HepG2 (cell line): ENCODE measurements around the gene SPTB. TPM values are rescaled to one million over a fixed set of nuclear protein-coding genes. Genes with fewer than 3 reads are reported as not detected.

ENCODE experiments used
- ATAC-seq: fragments of 200-7000 bp; cut with Tn5 transposase; 3 replicates; pipeline ENCODE4 v1.9.1; 2020; ENCODE audit warnings: mild to moderate bottlenecking, moderate library complexity
- BruUV-seq: library from RNA; stranded (reverse); fragments of 400-500 nt; replicated peaks from 2 replicates; lab custom pipeline; 2021; lab: Mats Ljungman, UMichigan
- CTCF ChIA-PET: fragments of 300-600 bp; formaldehyde crosslinking; extraction: SDS; loops from one replicate; lab custom pipeline; 2021; ENCODE audit warnings: low total read pairs, inconsistent platforms, low intra/inter-chr PET ratio; lab: Yijun Ruan, JAX
- POLR2A ChIA-PET: fragments of 350-600 bp; sonication (Branson Sonifier 250); formaldehyde crosslinking; loops from one replicate; lab custom pipeline; 2020; ENCODE audit warnings: antibody characterized with exemption, inconsistent platforms; lab: Yijun Ruan, JAX
- DNase-seq: peaks from one replicate; pipeline ENCODE4 v3.0.0-alpha.2; 2015; ENCODE audit warnings: low spot score
- FAIRE-seq: peaks from 3 replicates; lab custom pipeline; 2011; peaks lifted over from hg19 to GRCh38; lab: Jason Lieb, UNC
- H2AFZ ChIP-seq: one replicate; pipeline ENCODE4 v1.6.1; 2011; ENCODE audit warnings: low read length, inconsistent platforms
- H3K27ac ChIP-seq: fragments of 300-600 bp; 3 replicates; pipeline ENCODE4 v1.8.0; 2011; ENCODE audit warnings: mixed run types, mild to moderate bottlenecking, mixed read lengths, low read length, inconsistent platforms; ENCODE audit not compliant: insufficient read depth; ENCODE audit errors: extremely low read length
- H3K27me3 ChIP-seq, 2 experiments: fragments of 200-600 bp in 1 of 2; 2 replicates in 1 of 2; 3 replicates in 1 of 2; pipeline versions ENCODE4 v1.6.0 to v1.8.0; 2011; ENCODE audit warnings: low read length in 2 of 2, mild to moderate bottlenecking in 2 of 2, moderate library complexity in 2 of 2, inconsistent platforms in 1 of 2; ENCODE audit not compliant: insufficient read depth in 2 of 2, control insufficient read depth in 1 of 2
- H3K36me3 ChIP-seq, 2 experiments: fragments of 200-600 bp in 1 of 2; replicated peaks in 1 of 2; 2 replicates in 1 of 2; 3 replicates in 1 of 2; pipeline versions ENCODE4 v1.5.1 to v1.8.0; 2011; ENCODE audit warnings: low read length in 2 of 2, inconsistent platforms in 1 of 2; ENCODE audit not compliant: insufficient read depth in 2 of 2, control insufficient read depth in 1 of 2
- H3K4me1 ChIP-seq: 2 replicates; pipeline ENCODE4 v1.5.1; 2012; ENCODE audit warnings: low read length, inconsistent platforms; ENCODE audit not compliant: insufficient read depth
- H3K4me2 ChIP-seq: 2 replicates; pipeline ENCODE4 v1.6.0; 2011; ENCODE audit warnings: low read depth, low read length, inconsistent platforms
- H3K4me3 ChIP-seq, 3 experiments: fragments of 200-600 bp in 1 of 3; sonication (generic), shearing (Covaris generic) in 1 of 3; replicated peaks in 1 of 3; 2 replicates each; pipeline ENCODE4 v1.5.1; 2011 to 2016; ENCODE audit warnings: low read length in 3 of 3, inconsistent platforms in 2 of 3, low read depth in 2 of 3, mild to moderate bottlenecking in 2 of 3, control low read depth in 1 of 3, mixed read lengths in 1 of 3; ENCODE audit not compliant: insufficient read depth in 1 of 3
- H3K79me2 ChIP-seq: one replicate; pipeline ENCODE4 v1.6.1; 2011; ENCODE audit warnings: low read length, inconsistent platforms; ENCODE audit not compliant: insufficient read depth
- H3K9ac ChIP-seq: 2 replicates; pipeline ENCODE4 v1.6.0; 2011; ENCODE audit warnings: mild to moderate bottlenecking, low read depth, low read length, inconsistent platforms; ENCODE audit not compliant: insufficient read depth
- H3K9me3 ChIP-seq: 2 replicates; pipeline ENCODE4 v1.5.1; 2012; ENCODE audit warnings: mild to moderate bottlenecking, low read length
- H4K20me1 ChIP-seq: 2 replicates; pipeline ENCODE4 v1.6.0; 2011; ENCODE audit warnings: inconsistent platforms, mild to moderate bottlenecking, low read length, moderate library complexity; ENCODE audit not compliant: insufficient read depth
- AKAP8 ChIP-seq: sonication (generic); formaldehyde crosslinking; IDR thresholded peaks from 2 replicates; pipeline ENCODE4 v1.5.1; 2020; ENCODE audit warnings: mild to moderate bottlenecking, missing genetic modification reagents
- ATRX ChIP-seq: sonication (generic); formaldehyde crosslinking; IDR thresholded peaks from 2 replicates; pipeline ENCODE4 v1.4.0; 2020; ENCODE audit warnings: missing genetic modification reagents, borderline replicate concordance
- KLF11 ChIP-seq: IDR thresholded peaks from 2 replicates; pipeline ENCODE4 v1.6.1; 2016; ENCODE audit warnings: missing compliant biosample characterization
- LCORL ChIP-seq, 2 experiments: fragments of 450-650 bp in 1 of 2; sonication (generic) in 1 of 2; formaldehyde crosslinking in 1 of 2; IDR thresholded peaks; 2 replicates each; pipeline versions ENCODE4 v1.5.0 to v1.6.1; 2017 to 2020; ENCODE audit warnings: antibody characterized with exemption in 1 of 2, missing genetic modification reagents in 1 of 2
- MEIS1 ChIP-seq: sonication (generic); formaldehyde crosslinking; IDR thresholded peaks from 2 replicates; pipeline ENCODE4 v1.9.0; 2021; ENCODE audit warnings: mild to moderate bottlenecking, missing genetic modification reagents, moderate library complexity, borderline replicate concordance
- MXI1 ChIP-seq: IDR thresholded peaks from 3 replicates; pipeline ENCODE4 v1.6.1; 2012; ENCODE audit warnings: low read depth, low read length, inconsistent platforms, borderline replicate concordance
- PHF20 ChIP-seq: sonication (generic); formaldehyde crosslinking; IDR thresholded peaks from 2 replicates; pipeline ENCODE4 v1.5.0; 2020; ENCODE audit warnings: mild to moderate bottlenecking, missing genetic modification reagents
- TP53 ChIP-seq: sonication (generic); formaldehyde crosslinking; conservative IDR thresholded peaks from 2 replicates; pipeline ENCODE4 v1.4.0; 2020; ENCODE audit warnings: missing genetic modification reagents
- ZFP1 ChIP-seq: IDR thresholded peaks from 2 replicates; pipeline ENCODE4 v1.6.1; 2016
- ZNF550 ChIP-seq: sonication (generic); formaldehyde crosslinking; IDR thresholded peaks from 2 replicates; pipeline ENCODE4 v1.4.0; 2020; ENCODE audit warnings: mild to moderate bottlenecking, missing genetic modification reagents, borderline replicate concordance
- ZNF850 ChIP-seq: sonication (generic); formaldehyde crosslinking; conservative IDR thresholded peaks from 2 replicates; pipeline ENCODE4 v1.9.0; 2021; ENCODE audit warnings: mild to moderate bottlenecking, missing genetic modification reagents
- WGBS: methylation state at CpG from one replicate; pipeline ENCODE4 v1.1.6; 2017; ENCODE audit warnings: low lambda C conversion rate; 5-methylcytosine and 5-hydroxymethylcytosine counted together
- in situ Hi-C: cut with HindIII; loops from 2 replicates; pipeline ENCODE4 v1.10.0; 2017; ENCODE audit warnings: low pct_unique_long_range_greater_than_20kb; ENCODE audit not compliant: extremely low pct_ligation_motif_present
- intact Hi-C: fragments of 100-400 bp; cut with micrococcal nuclease; formaldehyde crosslinking; loops from one replicate; pipeline ENCODE4 v1.10.0; 2022; ENCODE audit not compliant: unreplicated experiment
- polyA plus RNA-seq, 8 experiments: library from polyadenylated mRNA; depleted of rRNA in 3 of 8; stranded (reverse) in 7 of 8; unstranded in 1 of 8; fragments of >200 nt; fragmentation: Illumina TruSeq in 4 of 8; extraction: Trizol in 4 of 8; gene quantifications; 2 replicates each; pipeline versions ENCODE4 v1.2.1 to v1.2.3, GENCODE V29; 2011 to 2016; ENCODE audit warnings: low read depth in 4 of 8, missing spikeins in 1 of 8, mixed read lengths in 1 of 8; ENCODE audit not compliant: insufficient read depth in 1 of 8
- total RNA-seq, 5 experiments: library from RNA; depleted of rRNA; stranded (reverse); fragments of >200 nt; fragmentation: Illumina TruSeq; extraction: Trizol; gene quantifications; 2 replicates each; pipeline ENCODE4 v1.2.3, GENCODE V29; 2016; ENCODE audit warnings: low read depth in 1 of 5
- TF ChIP-seq, protein P1 (sequence below): IDR thresholded peaks from 2 replicates; pipeline ENCODE4 v1.6.1; 2016
- TF ChIP-seq, protein P2 (sequence below): IDR thresholded peaks from 2 replicates; pipeline ENCODE4 v1.6.1; 2016; ENCODE audit warnings: low read depth, missing genetic modification reagents, missing compliant biosample characterization

The SPTB gene
- total and polyA plus RNA-seq, 2 of the 13 experiments (the other 11 are each of a cell fraction or from before 2014, with no cell fraction given), result 0.01 to 0.02 TPM

DNA sequence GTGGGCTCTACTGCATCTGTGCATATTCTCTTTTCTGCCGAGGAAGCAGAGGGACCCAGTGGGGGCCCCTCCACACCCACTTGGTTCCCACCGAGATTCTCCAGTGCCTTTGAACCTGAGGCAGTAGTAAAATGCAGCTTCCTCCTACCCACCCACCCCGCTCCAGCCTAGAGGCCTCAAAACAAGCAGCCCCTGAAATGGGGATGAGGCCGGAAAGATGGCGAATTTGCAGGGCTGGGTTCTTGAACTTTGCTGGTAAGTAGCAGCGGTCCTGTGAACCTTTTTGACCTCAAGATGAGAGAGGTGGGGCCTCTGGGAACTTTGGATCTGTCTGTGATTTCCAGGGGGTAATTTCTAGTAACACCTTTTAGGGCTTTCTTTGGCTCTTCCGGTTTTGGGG lies 160.1 kb downstream of the SPTB start:
- H3K9me3 ChIP-seq, result no peaks in the 10 kb centered on the region
- ATAC-seq (no peak), DNase-seq (no peak)
- CTCF ChIA-PET, result no interaction called here
- POLR2A ChIA-PET, result interaction anchor here (1.2 kb wide), 1 partner anchor 13 kb away, joined by 14 read pairs; no protein-coding TSS in a partner anchor
- H3K27ac ChIP-seq, result no peak overlapping the region
- H3K4me3 ChIP-seq, result no peak overlapping the region
- no peak overlapping the region for H3K9ac ChIP-seq
- H2AFZ ChIP-seq, result no peak overlapping the region
- WGBS, result 89% methylated on average over 7 of the region's 7 CpGs
- no peaks in the 10 kb centered on the region for H3K27me3 ChIP-seq
- no peak for TF ChIP-seq AKAP8 (CRISPR knock-in tag)
- TF ChIP-seq PHF20 (CRISPR knock-in tag), result no peak
- TF ChIP-seq ZNF550 (CRISPR knock-in tag), result no peak
- TF ChIP-seq, all 625 proteins: peak for 0
- no peaks in the 10 kb centered on the region for H4K20me1 ChIP-seq
- in situ Hi-C loops, result no loop called here
- BruUV-seq, result no TSS peak
- H3K4me1 ChIP-seq, result peaks cover 52% of the 10 kb centered on the region
- peaks cover 19% of the 10 kb centered on the region for H3K79me2 ChIP-seq
- FAIRE-seq, result no peak
- no peaks in the 10 kb centered on the region for H3K36me3 ChIP-seq
- intact Hi-C loops, result no loop called here
- no peak overlapping the region for H3K4me2 ChIP-seq

- peaks cover 22% of the 10 kb centered on the region for H3K79me2 ChIP-seq
- no peak overlapping the region for H2AFZ ChIP-seq
- no peak overlapping the region for H3K27ac ChIP-seq
- FAIRE-seq (no peak), ATAC-seq (no peak), DNase-seq (no peak)
- H3K4me2 ChIP-seq, result no peak overlapping the region
- H4K20me1 ChIP-seq, result no peaks in the 10 kb centered on the region
- WGBS, result 96% methylated on average over 7 of the region's 7 CpGs
- H3K4me1 ChIP-seq, result peaks cover 44% of the 10 kb centered on the region
- BruUV-seq, result no TSS peak
- intact Hi-C loops (no loop called here), in situ Hi-C loops (no loop called here)
- CTCF ChIA-PET, result no interaction called here
- H3K9me3 ChIP-seq, result no peaks in the 10 kb centered on the region
- no peaks in the 10 kb centered on the region for H3K27me3 ChIP-seq
- no peak overlapping the region for H3K9ac ChIP-seq
- H3K36me3 ChIP-seq, result no peaks in the 10 kb centered on the region
- POLR2A ChIA-PET, result no interaction called here
- H3K4me3 ChIP-seq, result no peak overlapping the region
- TF ChIP-seq ATRX (CRISPR knock-in tag) (no peak), ZFP1 (CRISPR knock-in tag) (no peak), MEIS1 (CRISPR knock-in tag) (no peak), TP53 (CRISPR knock-in tag) (no peak), KLF11 (CRISPR knock-in tag) (no peak), MXI1 (no peak), ZNF850 (no peak), LCORL (IDR thresholded peaks at IDR 0.05) (no peak), LCORL (CRISPR knock-in tag; IDR thresholded peaks at IDR 0.05) (no peak)
- TF ChIP-seq, protein P1, sequence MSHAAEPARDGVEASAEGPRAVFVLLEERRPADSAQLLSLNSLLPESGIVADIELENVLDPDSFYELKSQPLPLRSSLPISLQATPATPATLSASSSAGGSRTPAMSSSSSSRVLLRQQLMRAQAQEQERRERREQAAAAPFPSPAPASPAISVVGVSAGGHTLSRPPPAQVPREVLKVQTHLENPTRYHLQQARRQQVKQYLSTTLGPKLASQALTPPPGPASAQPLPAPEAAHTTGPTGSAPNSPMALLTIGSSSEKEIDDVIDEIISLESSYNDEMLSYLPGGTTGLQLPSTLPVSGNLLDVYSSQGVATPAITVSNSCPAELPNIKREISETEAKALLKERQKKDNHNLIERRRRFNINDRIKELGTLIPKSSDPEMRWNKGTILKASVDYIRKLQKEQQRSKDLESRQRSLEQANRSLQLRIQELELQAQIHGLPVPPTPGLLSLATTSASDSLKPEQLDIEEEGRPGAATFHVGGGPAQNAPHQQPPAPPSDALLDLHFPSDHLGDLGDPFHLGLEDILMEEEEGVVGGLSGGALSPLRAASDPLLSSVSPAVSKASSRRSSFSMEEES, result no peak
- TF ChIP-seq, protein P2, sequence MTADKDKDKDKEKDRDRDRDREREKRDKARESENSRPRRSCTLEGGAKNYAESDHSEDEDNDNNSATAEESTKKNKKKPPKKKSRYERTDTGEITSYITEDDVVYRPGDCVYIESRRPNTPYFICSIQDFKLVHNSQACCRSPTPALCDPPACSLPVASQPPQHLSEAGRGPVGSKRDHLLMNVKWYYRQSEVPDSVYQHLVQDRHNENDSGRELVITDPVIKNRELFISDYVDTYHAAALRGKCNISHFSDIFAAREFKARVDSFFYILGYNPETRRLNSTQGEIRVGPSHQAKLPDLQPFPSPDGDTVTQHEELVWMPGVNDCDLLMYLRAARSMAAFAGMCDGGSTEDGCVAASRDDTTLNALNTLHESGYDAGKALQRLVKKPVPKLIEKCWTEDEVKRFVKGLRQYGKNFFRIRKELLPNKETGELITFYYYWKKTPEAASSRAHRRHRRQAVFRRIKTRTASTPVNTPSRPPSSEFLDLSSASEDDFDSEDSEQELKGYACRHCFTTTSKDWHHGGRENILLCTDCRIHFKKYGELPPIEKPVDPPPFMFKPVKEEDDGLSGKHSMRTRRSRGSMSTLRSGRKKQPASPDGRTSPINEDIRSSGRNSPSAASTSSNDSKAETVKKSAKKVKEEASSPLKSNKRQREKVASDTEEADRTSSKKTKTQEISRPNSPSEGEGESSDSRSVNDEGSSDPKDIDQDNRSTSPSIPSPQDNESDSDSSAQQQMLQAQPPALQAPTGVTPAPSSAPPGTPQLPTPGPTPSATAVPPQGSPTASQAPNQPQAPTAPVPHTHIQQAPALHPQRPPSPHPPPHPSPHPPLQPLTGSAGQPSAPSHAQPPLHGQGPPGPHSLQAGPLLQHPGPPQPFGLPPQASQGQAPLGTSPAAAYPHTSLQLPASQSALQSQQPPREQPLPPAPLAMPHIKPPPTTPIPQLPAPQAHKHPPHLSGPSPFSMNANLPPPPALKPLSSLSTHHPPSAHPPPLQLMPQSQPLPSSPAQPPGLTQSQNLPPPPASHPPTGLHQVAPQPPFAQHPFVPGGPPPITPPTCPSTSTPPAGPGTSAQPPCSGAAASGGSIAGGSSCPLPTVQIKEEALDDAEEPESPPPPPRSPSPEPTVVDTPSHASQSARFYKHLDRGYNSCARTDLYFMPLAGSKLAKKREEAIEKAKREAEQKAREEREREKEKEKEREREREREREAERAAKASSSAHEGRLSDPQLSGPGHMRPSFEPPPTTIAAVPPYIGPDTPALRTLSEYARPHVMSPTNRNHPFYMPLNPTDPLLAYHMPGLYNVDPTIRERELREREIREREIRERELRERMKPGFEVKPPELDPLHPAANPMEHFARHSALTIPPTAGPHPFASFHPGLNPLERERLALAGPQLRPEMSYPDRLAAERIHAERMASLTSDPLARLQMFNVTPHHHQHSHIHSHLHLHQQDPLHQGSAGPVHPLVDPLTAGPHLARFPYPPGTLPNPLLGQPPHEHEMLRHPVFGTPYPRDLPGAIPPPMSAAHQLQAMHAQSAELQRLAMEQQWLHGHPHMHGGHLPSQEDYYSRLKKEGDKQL (CRISPR knock-in tag), result no peak
Observed at GRCh38 chr14:64718762-64719161, 160.9 kb downstream of the SPTB start.
